HG03565 (cell line): Measurements from ENCODE around the gene CAPS.
"Not testable (repeated sequence)": the region's sequence is repeated elsewhere in the genome, so short reads cannot be mapped to it uniquely, and the experiment has no call there.

Source experiments
- ATAC-seq: cut with Tn5 transposase; IDR thresholded peaks from one replicate; pipeline ENCODE4 v1.9.1; 2021; ENCODE audit warnings: mild to moderate bottlenecking, moderate library complexity; ENCODE audit not compliant: unreplicated experiment

The CAPS gene

GRCh38 chr19:5953680-5954213 lies 39.7 kb downstream of the CAPS start:
- no peak for ATAC-seq

GRCh38 chr19:5954293-5954692 lies 40.2 kb downstream of the CAPS start:
- ATAC-seq: no peak

GRCh38 chr19:5955636-5955935 lies 41.5 kb downstream of the CAPS start:
- ATAC-seq: no peak

- ATAC-seq: no peak
Observed at GRCh38 chr19:5956323-5956722, 42.3 kb downstream of the CAPS start.

- no peak for ATAC-seq
Observed at GRCh38 chr19:5956728-5957127, 42.7 kb downstream of the CAPS start.

- ATAC-seq: no peak
Observed at GRCh38 chr19:5957170-5957569, 43.1 kb downstream of the CAPS start.

GRCh38 chr19:5958074-5958850 lies 44.2 kb downstream of the CAPS start:
- ATAC-seq: no peak

- ATAC-seq: no peak
Observed at GRCh38 chr19:5958851-5959122, 44.7 kb downstream of the CAPS start.

- ATAC-seq: no peak
Observed at GRCh38 chr19:5959260-5960004, 45.4 kb downstream of the CAPS start.

GRCh38 chr19:5960005-5961001 lies 46.2 kb downstream of the CAPS start:
- no peak for ATAC-seq

- not testable (repeated sequence) for ATAC-seq
Observed at GRCh38 chr19:5961641-5961968, 47.6 kb downstream of the CAPS start.

GRCh38 chr19:5961969-5962945 lies 48.2 kb downstream of the CAPS start:
- ATAC-seq: no peak

GRCh38 chr19:5963259-5963658 lies 49.2 kb downstream of the CAPS start:
- not testable (repeated sequence) for ATAC-seq

GRCh38 chr19:5963855-5964254 lies 49.8 kb downstream of the CAPS start:
- ATAC-seq: no peak

- ATAC-seq: no peak
Observed at GRCh38 chr19:5964816-5965565, 50.9 kb downstream of the CAPS start.
